ENCODE measurements around the gene CEP83. TPM values are rescaled to one million over a fixed set of nuclear protein-coding genes. Genes with fewer than 3 reads are reported as not detected.
A peak's percentile ranks its signal among the peaks of the same experiment; 100 is the strongest.
"Not testable (repeated sequence)": the region's sequence is repeated elsewhere in the genome, so short reads cannot be mapped to it uniquely, and the experiment has no call there.

Gene CEP83
- total RNA-seq, 2 experiments from 2014 or later: 19.0 to 21.5 TPM

- H3K4me3 Mint-ChIP-seq: no peak overlapping the region
- CTCF ChIA-PET: no interaction called here
- peaks cover 51% of the 10 kb centered on the region for H3K9me3 Mint-ChIP-seq
- intact Hi-C loops (cut with micrococcal nuclease): no loop called here
- H3K27ac Mint-ChIP-seq: no peak overlapping the region
- no peak for DNase-seq
- H3K27me3 Mint-ChIP-seq (ENCODE audit: low read depth): no peaks in the 10 kb centered on the region
- no peaks in the 10 kb centered on the region for H3K4me1 Mint-ChIP-seq (ENCODE audit: low read depth)
- peaks cover 59% of the 10 kb centered on the region for H3K36me3 Mint-ChIP-seq (ENCODE audit: low read depth)
Measured at GRCh38 chr12:94318181-94318580, 141.5 kb downstream of the CEP83 start.

- DNase-seq; H3K27ac Mint-ChIP-seq; H3K4me3 Mint-ChIP-seq; H3K27me3 Mint-ChIP-seq (ENCODE audit: low read depth); intact Hi-C loops (cut with micrococcal nuclease); CTCF ChIA-PET; H3K4me1 Mint-ChIP-seq (ENCODE audit: low read depth): not testable (repeated sequence)
- H3K36me3 Mint-ChIP-seq (ENCODE audit: low read depth): peaks cover 56% of the 10 kb centered on the region
- peaks cover 49% of the 10 kb centered on the region for H3K9me3 Mint-ChIP-seq
Measured at GRCh38 chr12:94316600-94316999, 143.1 kb downstream of the CEP83 start.

GRCh38 chr12:94312378-94312777, 147.3 kb downstream of the CEP83 start:
- peaks cover 43% of the 10 kb centered on the region for H3K36me3 Mint-ChIP-seq (ENCODE audit: low read depth)
- peaks cover 3% of the 10 kb centered on the region for H3K4me1 Mint-ChIP-seq (ENCODE audit: low read depth)
- CTCF ChIA-PET: no interaction called here
- intact Hi-C loops (cut with micrococcal nuclease): no loop called here
- no peaks in the 10 kb centered on the region for H3K27me3 Mint-ChIP-seq (ENCODE audit: low read depth)
- H3K4me3 Mint-ChIP-seq: no peak overlapping the region
- H3K27ac Mint-ChIP-seq: no peak overlapping the region
- no peak for DNase-seq
- H3K9me3 Mint-ChIP-seq: peaks cover 9% of the 10 kb centered on the region

- Mint-ChIP-seq H3K27me3 (ENCODE audit: low read depth) (no peaks in the 10 kb centered on the region), H3K27ac (no peak overlapping the region), H3K4me1 (ENCODE audit: low read depth) (peaks cover 18% of the 10 kb centered on the region), H3K36me3 (ENCODE audit: low read depth) (peaks cover 57% of the 10 kb centered on the region), H3K4me3 (no peak overlapping the region), H3K9me3 (no peaks in the 10 kb centered on the region)
- intact Hi-C loops (cut with micrococcal nuclease): no loop called here
- CTCF ChIA-PET: no interaction called here
- DNase-seq: no peak
Measured at GRCh38 chr12:94309373-94309772, 150.3 kb downstream of the CEP83 start.

GRCh38 chr12:94308612-94309011, 151.1 kb downstream of the CEP83 start:
- Mint-ChIP-seq H3K27me3 (ENCODE audit: low read depth) (no peaks in the 10 kb centered on the region), H3K4me1 (ENCODE audit: low read depth) (peaks cover 18% of the 10 kb centered on the region), H3K36me3 (ENCODE audit: low read depth) (peaks cover 55% of the 10 kb centered on the region), H3K27ac (no peak overlapping the region), H3K9me3 (no peaks in the 10 kb centered on the region), H3K4me3 (no peak overlapping the region)
- DNase-seq: no peak
- intact Hi-C loops (cut with micrococcal nuclease): no loop called here
- CTCF ChIA-PET: no interaction called here

GRCh38 chr12:94305130-94305957, 154.3 kb downstream of the CEP83 start:
- Mint-ChIP-seq H3K4me1 (ENCODE audit: low read depth) (peaks cover 18% of the 10 kb centered on the region), H3K9me3 (no peaks in the 10 kb centered on the region), H3K27ac (no peak overlapping the region), H3K36me3 (ENCODE audit: low read depth) (peaks cover 49% of the 10 kb centered on the region), H3K4me3 (no peak overlapping the region), H3K27me3 (ENCODE audit: low read depth) (no peaks in the 10 kb centered on the region)
- intact Hi-C loops (cut with micrococcal nuclease): loop anchor here (1.0 to 2.0 kb wide), 3 partner anchors 21 to 97 kb away; no protein-coding TSS in a partner anchor
- CTCF ChIA-PET: interaction anchor here (0.8 to 1.0 kb wide), 3 partner anchors 11 to 156 kb away, joined by 3 to 4 read pairs (median 4); no protein-coding TSS in a partner anchor
- DNase-seq: peak; percentile 58

- DNase-seq: no peak
- intact Hi-C loops (cut with micrococcal nuclease): loop anchor here (1.0 to 2.0 kb wide), 3 partner anchors 22 to 96 kb away; no protein-coding TSS in a partner anchor
- Mint-ChIP-seq H3K9me3 (no peaks in the 10 kb centered on the region), H3K27me3 (ENCODE audit: low read depth) (no peaks in the 10 kb centered on the region), H3K4me3 (no peak overlapping the region), H3K36me3 (ENCODE audit: low read depth) (peaks cover 55% of the 10 kb centered on the region), H3K27ac (no peak overlapping the region), H3K4me1 (ENCODE audit: low read depth) (peaks cover 18% of the 10 kb centered on the region)
- CTCF ChIA-PET: interaction anchor here (1.0 kb wide), 1 partner anchor 63 kb away, joined by 4 read pairs; no protein-coding TSS in a partner anchor
Measured at GRCh38 chr12:94304566-94305061, 155.1 kb downstream of the CEP83 start.

- CTCF ChIA-PET: interaction anchor here (0.6 to 0.7 kb wide), 2 partner anchors 346 to 624 kb away, joined by 3 read pairs; no protein-coding TSS in a partner anchor
- Mint-ChIP-seq H3K9me3 (no peaks in the 10 kb centered on the region), H3K27ac (no peak overlapping the region), H3K4me3 (no peak overlapping the region), H3K4me1 (ENCODE audit: low read depth) (peaks cover 18% of the 10 kb centered on the region), H3K36me3 (ENCODE audit: low read depth) (peaks cover 54% of the 10 kb centered on the region), H3K27me3 (ENCODE audit: low read depth) (no peaks in the 10 kb centered on the region)
- DNase-seq: no peak
- intact Hi-C loops (cut with micrococcal nuclease): loop anchor here (2.0 kb wide), 2 partner anchors 23 to 35 kb away; no protein-coding TSS in a partner anchor
Measured at GRCh38 chr12:94304012-94304411, 155.7 kb downstream of the CEP83 start.

- Mint-ChIP-seq H3K4me1 (ENCODE audit: low read depth) (no peaks in the 10 kb centered on the region), H3K36me3 (ENCODE audit: low read depth) (peaks cover 49% of the 10 kb centered on the region), H3K4me3 (no peak overlapping the region), H3K27me3 (ENCODE audit: low read depth) (no peaks in the 10 kb centered on the region), H3K9me3 (no peaks in the 10 kb centered on the region), H3K27ac (no peak overlapping the region)
- no peak for DNase-seq
- intact Hi-C loops (cut with micrococcal nuclease): no loop called here
- CTCF ChIA-PET: no interaction called here
Measured at GRCh38 chr12:94299846-94300245, 159.8 kb downstream of the CEP83 start.

- intact Hi-C loops (cut with micrococcal nuclease): no loop called here
- H3K4me3 Mint-ChIP-seq: no peak overlapping the region
- peaks cover 48% of the 10 kb centered on the region for H3K36me3 Mint-ChIP-seq (ENCODE audit: low read depth)
- H3K27ac Mint-ChIP-seq: no peak overlapping the region
- no peak for DNase-seq
- CTCF ChIA-PET: interaction anchor here (0.9 kb wide), 1 partner anchor 163 kb away, joined by 3 read pairs; no protein-coding TSS in a partner anchor
- no peaks in the 10 kb centered on the region for H3K9me3 Mint-ChIP-seq
- no peaks in the 10 kb centered on the region for H3K4me1 Mint-ChIP-seq (ENCODE audit: low read depth)
- no peaks in the 10 kb centered on the region for H3K27me3 Mint-ChIP-seq (ENCODE audit: low read depth)
Measured at GRCh38 chr12:94297876-94298505, 161.7 kb downstream of the CEP83 start.

GRCh38 chr12:94297096-94297699, 162.5 kb downstream of the CEP83 start:
- CTCF ChIA-PET: no interaction called here
- no peak for DNase-seq
- Mint-ChIP-seq H3K27ac (no peak overlapping the region), H3K9me3 (no peaks in the 10 kb centered on the region), H3K27me3 (ENCODE audit: low read depth) (no peaks in the 10 kb centered on the region), H3K4me1 (ENCODE audit: low read depth) (no peaks in the 10 kb centered on the region), H3K4me3 (no peak overlapping the region), H3K36me3 (ENCODE audit: low read depth) (peaks cover 41% of the 10 kb centered on the region)
- intact Hi-C loops (cut with micrococcal nuclease): no loop called here

- intact Hi-C loops (cut with micrococcal nuclease): no loop called here
Measured at GRCh38 chr12:94290353-94290752, 169.3 kb downstream of the CEP83 start.

More at GRCh38 chr12:94290353-94290752, 169.3 kb downstream of the CEP83 start:
- H3K9me3 Mint-ChIP-seq: no peaks in the 10 kb centered on the region
- H3K36me3 Mint-ChIP-seq (ENCODE audit: low read depth): peaks cover 11% of the 10 kb centered on the region
- H3K4me3 Mint-ChIP-seq: no peak overlapping the region
- no peaks in the 10 kb centered on the region for H3K27me3 Mint-ChIP-seq (ENCODE audit: low read depth)
- no peak for DNase-seq
- H3K27ac Mint-ChIP-seq: no peak overlapping the region
- CTCF ChIA-PET: interaction anchor here (0.7 to 0.8 kb wide), 2 partner anchors 30 to 156 kb away, joined by 3 read pairs; no protein-coding TSS in a partner anchor
- H3K4me1 Mint-ChIP-seq (ENCODE audit: low read depth): no peaks in the 10 kb centered on the region
